Mesendoderm (in vitro differentiated cells): ENCODE results near the gene APOBEC3B.
A peak's percentile ranks its signal among the peaks of the same experiment; 100 is the strongest.
"Not testable (repeated sequence)": the region's sequence is repeated elsewhere in the genome, so short reads cannot be mapped to it uniquely, and the experiment has no call there.

Experiments
- DNase-seq: peaks from one replicate; pipeline ENCODE4 v3.0.0; 2013
- H2AK5ac ChIP-seq: 2 replicates; pipeline ENCODE4 v1.6.1; 2013; ENCODE audit warnings: low read length, inconsistent platforms
- H2BK120ac ChIP-seq: 2 replicates; pipeline ENCODE4 v1.6.1; 2013; ENCODE audit warnings: low read depth, mild to moderate bottlenecking, low read length, moderate library complexity, mixed read lengths
- H2BK15ac ChIP-seq: replicated peaks from 2 replicates; pipeline ENCODE4 v1.6.1; 2013; ENCODE audit warnings: low read depth, mild to moderate bottlenecking, moderate library complexity
- H2BK5ac ChIP-seq: 2 replicates; pipeline ENCODE4 v1.6.1; 2013; ENCODE audit warnings: low read length, inconsistent platforms
- H3K18ac ChIP-seq: 2 replicates; pipeline ENCODE4 v1.6.1; 2013; ENCODE audit warnings: mild to moderate bottlenecking, low read length, mixed read lengths
- H3K23ac ChIP-seq: one replicate; pipeline ENCODE4 v1.6.1; 2013; ENCODE audit warnings: low read length
- H3K27ac ChIP-seq: 2 replicates; pipeline ENCODE4 v1.5.1; 2013; ENCODE audit warnings: low read depth, mild to moderate bottlenecking, inconsistent platforms, low read length, moderate library complexity
- H3K27me3 ChIP-seq: 2 replicates; pipeline ENCODE4 v1.6.1; 2013; ENCODE audit warnings: low read length, control low read depth, mild to moderate bottlenecking, inconsistent platforms; ENCODE audit not compliant: insufficient read depth, poor library complexity
- H3K36me3 ChIP-seq: 2 replicates; pipeline ENCODE4 v1.6.1; 2013; ENCODE audit warnings: low read length, inconsistent platforms; ENCODE audit not compliant: control insufficient read depth, insufficient read depth
- H3K4ac ChIP-seq: one replicate; pipeline ENCODE4 v1.6.1; 2013; ENCODE audit warnings: low read depth, mild to moderate bottlenecking, low read length, moderate library complexity
- H3K4me1 ChIP-seq: 2 replicates; pipeline ENCODE4 v1.6.1; 2013; ENCODE audit warnings: low read depth, low read length, inconsistent platforms; ENCODE audit not compliant: control insufficient read depth
- H3K4me2 ChIP-seq: 2 replicates; pipeline ENCODE4 v1.6.1; 2013; ENCODE audit warnings: low read length
- H3K4me3 ChIP-seq: 2 replicates; pipeline ENCODE4 v1.5.1; 2013; ENCODE audit warnings: mild to moderate bottlenecking, low read length
- H3K56ac ChIP-seq: one replicate; pipeline ENCODE4 v1.6.1; 2013; ENCODE audit warnings: low read length
- H3K79me1 ChIP-seq: 2 replicates; pipeline ENCODE4 v1.6.1; 2013; ENCODE audit warnings: low read length, inconsistent platforms
- H3K79me2 ChIP-seq: 2 replicates; pipeline ENCODE4 v1.6.1; 2013; ENCODE audit warnings: mild to moderate bottlenecking, low read length; ENCODE audit not compliant: control insufficient read depth, insufficient read depth
- H3K9ac ChIP-seq: 2 replicates; pipeline ENCODE4 v1.6.1; 2013; ENCODE audit warnings: low read length, inconsistent platforms
- H4K5ac ChIP-seq: one replicate; pipeline ENCODE4 v1.6.1; 2013; ENCODE audit warnings: low read length
- H4K8ac ChIP-seq: one replicate; pipeline ENCODE4 v1.6.1; 2013; ENCODE audit warnings: low read depth, mild to moderate bottlenecking, control low read depth, low read length, moderate library complexity
- WGBS: extraction: QIAGEN DNeasy Blood & Tissue Kit; methylation state at CpG from one replicate; pipeline ENCODE4 v1.1.7; 2013; ENCODE audit warnings: low lambda C conversion rate, missing lambda C conversion rate; ENCODE audit not compliant: insufficient coverage; ENCODE audit errors: extremely low coverage; 5-methylcytosine and 5-hydroxymethylcytosine counted together

The APOBEC3B gene

DNA sequence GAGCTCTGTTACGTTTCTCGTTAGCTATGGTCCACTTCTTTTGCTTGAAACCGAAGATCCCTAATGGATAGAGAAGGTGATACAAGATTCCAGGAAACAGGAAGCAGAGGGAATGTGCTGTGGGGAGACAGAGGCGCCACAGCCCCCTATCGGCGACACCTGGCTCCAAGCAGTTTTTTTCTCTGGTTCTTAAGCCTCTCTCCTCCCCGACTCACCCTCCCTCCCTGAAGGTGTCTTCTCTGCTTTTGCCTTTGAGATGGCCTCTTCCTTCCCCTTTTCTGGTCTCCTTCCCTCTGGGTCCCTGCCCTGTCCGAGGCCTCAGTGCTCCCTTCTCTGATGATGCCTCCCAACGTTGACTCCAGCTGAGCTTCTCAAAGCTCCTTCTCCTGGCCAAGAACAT, 38.9 kb upstream of the APOBEC3B start:
- Histone ChIP-seq H4K5ac (no peak overlapping the region), H2AK5ac (no peak overlapping the region), H3K4ac (no peak overlapping the region), H3K4me2 (no peak overlapping the region), H3K18ac (no peak overlapping the region), H3K36me3 (no peaks in the 10 kb centered on the region), H3K27me3 (no peaks in the 10 kb centered on the region), H3K79me1 (no peaks in the 10 kb centered on the region), H3K4me3 (no peak overlapping the region), H3K27ac (no peak overlapping the region), H2BK15ac (no peak overlapping the region), H3K4me1 (no peaks in the 10 kb centered on the region), H3K9ac (no peak overlapping the region), H3K79me2 (no peaks in the 10 kb centered on the region), H4K8ac (no peak overlapping the region), H2BK120ac (no peak overlapping the region), H3K23ac (no peak overlapping the region), H3K56ac (peak overlapping the region; percentile 40), H2BK5ac (no peak overlapping the region)
- no CpG with 5 or more reads among the region's 9 CpGs for WGBS
- DNase-seq: peak; percentile 39

DNA sequence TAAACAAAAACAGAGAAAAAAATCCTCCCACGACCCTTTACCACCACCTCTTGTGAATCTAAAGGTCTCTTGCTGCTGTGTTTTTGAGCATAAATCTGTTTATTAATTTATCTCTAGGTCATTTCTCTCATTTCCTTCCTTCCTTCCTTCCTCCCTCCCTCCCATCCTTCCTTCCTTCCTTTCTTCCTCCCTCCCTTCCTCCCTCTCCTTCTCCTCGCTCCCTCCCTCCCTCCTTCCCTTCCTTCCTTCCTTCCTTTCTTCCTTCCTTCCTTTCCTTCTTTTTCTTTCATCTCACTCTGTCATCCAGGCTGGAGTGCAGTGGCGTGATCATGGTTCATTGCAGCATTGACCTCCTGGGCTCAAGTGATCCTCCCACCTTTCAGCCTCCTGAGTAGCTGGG, 38.3 kb upstream of the APOBEC3B start:
- no peak overlapping the region for H2BK15ac ChIP-seq
- no peak overlapping the region for H3K23ac ChIP-seq
- H3K27ac ChIP-seq: no peak overlapping the region
- H2BK5ac ChIP-seq: no peak overlapping the region
- H4K8ac ChIP-seq: no peak overlapping the region
- H3K4me3 ChIP-seq: no peak overlapping the region
- no peak for DNase-seq
- H3K18ac ChIP-seq: no peak overlapping the region
- H3K4me2 ChIP-seq: no peak overlapping the region
- H2AK5ac ChIP-seq: no peak overlapping the region
- no peaks in the 10 kb centered on the region for H3K4me1 ChIP-seq
- H3K56ac ChIP-seq: no peak overlapping the region
- H2BK120ac ChIP-seq: no peak overlapping the region
- H3K27me3 ChIP-seq: no peaks in the 10 kb centered on the region
- H3K79me1 ChIP-seq: no peaks in the 10 kb centered on the region
- no peak overlapping the region for H3K4ac ChIP-seq
- H4K5ac ChIP-seq: no peak overlapping the region
- no peaks in the 10 kb centered on the region for H3K79me2 ChIP-seq
- no peak overlapping the region for H3K9ac ChIP-seq
- WGBS: no CpG with 5 or more reads among the region's 3 CpGs
- H3K36me3 ChIP-seq: no peaks in the 10 kb centered on the region

DNA sequence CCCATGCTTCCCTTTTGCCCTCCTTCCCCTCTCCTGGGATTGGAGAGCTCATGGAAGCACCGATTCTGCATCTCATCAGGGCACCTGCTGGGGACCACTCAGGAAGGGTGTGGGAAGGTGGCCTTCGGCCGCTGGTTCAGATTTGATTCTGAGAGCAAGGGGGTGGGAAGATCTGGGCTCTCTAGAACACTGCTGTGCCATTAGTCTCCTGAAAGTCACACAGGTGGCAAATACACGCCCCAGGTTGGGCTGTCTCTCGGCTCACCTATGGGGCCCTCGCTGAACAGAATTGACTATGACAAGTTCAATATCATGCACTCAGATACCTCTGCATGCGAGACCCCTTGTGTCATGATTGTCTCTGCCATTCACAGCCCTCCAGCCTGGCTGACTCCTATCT, 37.5 kb upstream of the APOBEC3B start:
- Histone ChIP-seq H4K5ac (no peak overlapping the region), H2AK5ac (no peak overlapping the region), H3K36me3 (no peaks in the 10 kb centered on the region), H3K27ac (no peak overlapping the region), H3K4ac (no peak overlapping the region), H2BK15ac (no peak overlapping the region), H3K4me3 (no peak overlapping the region), H3K4me2 (no peak overlapping the region), H4K8ac (no peak overlapping the region), H3K56ac (no peak overlapping the region), H3K18ac (no peak overlapping the region), H3K4me1 (no peaks in the 10 kb centered on the region), H3K27me3 (no peaks in the 10 kb centered on the region), H2BK5ac (no peak overlapping the region), H3K9ac (no peak overlapping the region), H3K23ac (no peak overlapping the region), H2BK120ac (no peak overlapping the region), H3K79me1 (no peaks in the 10 kb centered on the region), H3K79me2 (no peaks in the 10 kb centered on the region)
- WGBS: no CpG with 5 or more reads among the region's 7 CpGs
- no peak for DNase-seq

DNA sequence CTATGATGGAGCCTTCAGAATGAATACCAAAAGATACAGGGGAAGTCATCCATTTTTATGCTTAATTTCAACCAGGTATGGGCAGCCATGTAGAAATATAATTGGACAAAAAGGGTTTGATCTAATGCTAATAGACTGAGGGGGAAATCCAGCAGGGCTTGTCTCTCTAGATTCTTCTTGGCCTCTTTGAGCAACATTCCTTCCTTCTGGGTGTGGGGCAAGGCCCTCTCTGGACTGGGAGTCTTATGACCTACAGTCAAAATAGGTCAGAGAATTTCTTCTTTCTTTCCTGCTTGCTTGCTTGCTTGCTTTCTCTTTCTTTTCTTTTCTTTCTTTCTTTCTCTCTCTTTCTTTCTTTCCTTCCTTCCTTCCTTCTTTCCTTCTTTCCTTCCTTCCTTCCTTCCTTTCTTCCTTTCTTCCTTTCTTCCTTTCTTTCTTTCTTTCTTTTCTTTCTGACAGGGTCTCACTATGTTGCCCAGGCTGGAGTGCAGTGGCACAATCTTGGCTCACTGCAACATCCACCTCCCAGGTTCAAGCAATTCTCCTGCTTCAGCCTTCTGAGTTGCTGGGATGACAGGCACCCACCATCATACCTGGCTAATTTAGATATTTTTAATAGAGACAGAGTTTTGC, 36.3 kb upstream of the APOBEC3B start:
- H3K36me3 ChIP-seq, H4K5ac ChIP-seq, H4K8ac ChIP-seq, H3K79me2 ChIP-seq, H3K4me1 ChIP-seq, H3K18ac ChIP-seq, H3K4ac ChIP-seq, H2BK120ac ChIP-seq, H3K4me3 ChIP-seq, H2AK5ac ChIP-seq, H2BK5ac ChIP-seq, H3K4me2 ChIP-seq, H2BK15ac ChIP-seq, DNase-seq, H3K27ac ChIP-seq, H3K56ac ChIP-seq, H3K9ac ChIP-seq, H3K79me1 ChIP-seq, H3K27me3 ChIP-seq, H3K23ac ChIP-seq: not testable (repeated sequence)

DNA sequence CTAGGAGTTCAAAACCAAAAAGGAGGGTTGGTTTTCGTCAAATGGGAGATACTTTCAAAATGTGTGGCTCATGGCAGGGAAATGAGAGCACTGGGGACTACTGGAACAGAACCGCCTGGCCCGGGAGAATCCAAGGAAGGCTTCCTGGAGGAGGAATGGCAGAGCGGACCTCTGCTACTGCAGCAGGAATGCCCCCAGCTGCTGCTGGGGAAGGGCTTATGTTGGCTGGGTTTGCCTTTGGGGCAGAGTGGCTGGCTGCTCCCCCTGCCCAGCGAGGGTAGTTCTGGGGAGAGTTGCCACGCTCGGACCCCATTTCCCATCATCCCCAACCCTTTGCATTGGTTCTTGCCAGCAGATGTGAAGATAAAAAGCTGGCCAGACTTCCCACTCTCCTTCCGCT, 35.4 kb upstream of the APOBEC3B start:
- no peak overlapping the region for H3K4me3 ChIP-seq
- DNase-seq: no peak
- H3K4ac ChIP-seq: no peak overlapping the region
- H3K4me2 ChIP-seq: no peak overlapping the region
- no peak overlapping the region for H3K9ac ChIP-seq
- H2BK5ac ChIP-seq: no peak overlapping the region
- H3K79me2 ChIP-seq: no peaks in the 10 kb centered on the region
- no peak overlapping the region for H2AK5ac ChIP-seq
- no peaks in the 10 kb centered on the region for H3K4me1 ChIP-seq
- no peaks in the 10 kb centered on the region for H3K27me3 ChIP-seq
- H3K36me3 ChIP-seq: no peaks in the 10 kb centered on the region
- H3K18ac ChIP-seq: no peak overlapping the region
- no CpG with 5 or more reads among the region's 8 CpGs for WGBS
- H4K5ac ChIP-seq: no peak overlapping the region
- H3K79me1 ChIP-seq: no peaks in the 10 kb centered on the region
- H3K27ac ChIP-seq: no peak overlapping the region
- no peak overlapping the region for H2BK120ac ChIP-seq
- H3K23ac ChIP-seq: no peak overlapping the region
- no peak overlapping the region for H2BK15ac ChIP-seq
- no peak overlapping the region for H3K56ac ChIP-seq
- H4K8ac ChIP-seq: no peak overlapping the region
